ENCODE data around the gene CACNB2. TPM values are rescaled to one million over a fixed set of nuclear protein-coding genes. Genes with fewer than 3 reads are reported as not detected.

Gene CACNB2
- total and polyA plus RNA-seq, 2 experiments from 2014 or later: 4.6 to 5.3 TPM

DNA sequence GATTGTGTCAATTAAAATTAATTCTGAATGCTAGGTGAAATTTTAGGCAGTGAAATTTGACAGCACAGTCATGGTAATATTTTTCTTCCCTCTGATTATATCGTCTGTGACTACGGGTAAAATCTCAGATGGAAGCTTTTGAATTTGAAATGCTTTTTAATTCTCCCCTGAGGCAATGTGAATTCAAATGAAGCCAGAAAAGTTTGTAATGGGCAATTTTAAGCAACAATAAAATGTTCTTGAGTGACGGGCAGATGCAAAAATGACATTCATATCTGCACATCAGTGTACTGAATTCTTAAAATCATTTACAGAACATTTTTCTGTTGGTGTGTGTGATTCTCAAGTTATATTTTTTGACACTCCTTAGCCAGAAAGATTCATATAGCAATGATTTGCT, 376.6 kb downstream of the CACNB2 start:
- no peaks in the 10 kb centered on the region for H3K36me3 ChIP-seq (replicated peaks; ENCODE audit: insufficient read depth, low read depth)
- no peak overlapping the region for H3K4me3 ChIP-seq
- no peaks in the 10 kb centered on the region for H3K27me3 ChIP-seq
- WGBS (ENCODE audit: low lambda C conversion rate, missing lambda C conversion rate): 78% methylated on average over 3 of the region's 3 CpGs
- no peak overlapping the region for H3K27ac ChIP-seq
- TF ChIP-seq EZH2phosphoT487 (IDR thresholded peaks at IDR 0.05; ENCODE audit: low read depth, severe bottlenecking, unreplicated experiment) (no peak), EZH2 (IDR thresholded peaks at IDR 0.05; ENCODE audit: borderline replicate concordance) (no peak), CTCF (IDR thresholded peaks at IDR 0.05; ENCODE audit: poor library complexity) (no peak)
- no peaks in the 10 kb centered on the region for H3K9me3 ChIP-seq (ENCODE audit: low read depth)
- H2AFZ ChIP-seq: no peak overlapping the region
- H4K20me1 ChIP-seq (ENCODE audit: insufficient read depth, poor library complexity, severe bottlenecking): no peaks in the 10 kb centered on the region
- no peak overlapping the region for H3K4me2 ChIP-seq
- no peaks in the 10 kb centered on the region for H3K79me2 ChIP-seq
- no peaks in the 10 kb centered on the region for H3K4me1 ChIP-seq (ENCODE audit: insufficient read depth)
- DNase-seq (ENCODE audit: low spot score): no peak
- no peaks in the 10 kb centered on the region for H3K9me2 ChIP-seq (replicated peaks; ENCODE audit: insufficient read depth)

DNA sequence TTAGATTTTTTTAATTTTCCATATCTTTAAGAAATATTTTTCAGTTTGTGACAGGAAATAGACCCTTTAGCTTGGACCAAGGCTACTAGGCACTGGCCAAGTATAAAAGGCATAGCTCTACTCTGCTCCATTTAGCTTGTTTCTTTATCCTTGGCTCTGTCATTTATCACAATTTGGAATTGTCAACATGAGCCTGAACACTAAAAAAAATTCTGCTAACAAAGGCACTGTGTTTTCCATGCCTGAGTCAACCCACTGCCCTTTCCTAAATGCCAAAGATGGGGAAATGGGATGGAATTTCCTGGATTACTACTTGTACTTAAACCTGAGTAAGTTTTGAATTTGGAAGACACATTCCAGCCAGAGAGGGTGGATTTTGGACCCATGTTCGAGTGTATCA, 382.8 kb downstream of the CACNB2 start:
- Histone ChIP-seq H3K79me2 (no peaks in the 10 kb centered on the region), H3K4me2 (no peak overlapping the region), H3K9me2 (replicated peaks; ENCODE audit: insufficient read depth) (no peaks in the 10 kb centered on the region), H3K4me3 (no peak overlapping the region), H3K4me1 (ENCODE audit: insufficient read depth) (no peaks in the 10 kb centered on the region), H3K27ac (no peak overlapping the region), H4K20me1 (ENCODE audit: insufficient read depth, poor library complexity, severe bottlenecking) (no peaks in the 10 kb centered on the region), H3K36me3 (replicated peaks; ENCODE audit: insufficient read depth, low read depth) (no peaks in the 10 kb centered on the region), H3K27me3 (no peaks in the 10 kb centered on the region), H2AFZ (no peak overlapping the region), H3K9me3 (ENCODE audit: low read depth) (no peaks in the 10 kb centered on the region)
- DNase-seq (ENCODE audit: low spot score): no peak
- WGBS (ENCODE audit: low lambda C conversion rate, missing lambda C conversion rate): 70% methylated on average over 1 of the region's 1 CpG
- TF ChIP-seq EZH2 (IDR thresholded peaks at IDR 0.05; ENCODE audit: borderline replicate concordance) (no peak), CTCF (IDR thresholded peaks at IDR 0.05; ENCODE audit: poor library complexity) (no peak), EZH2phosphoT487 (IDR thresholded peaks at IDR 0.05; ENCODE audit: low read depth, severe bottlenecking, unreplicated experiment) (no peak)

- WGBS (ENCODE audit: low lambda C conversion rate, missing lambda C conversion rate): 76% methylated on average over 2 of the region's 2 CpGs
- H3K27me3 ChIP-seq: no peaks in the 10 kb centered on the region
- no peaks in the 10 kb centered on the region for H3K36me3 ChIP-seq (replicated peaks; ENCODE audit: insufficient read depth, low read depth)
- H2AFZ ChIP-seq: no peak overlapping the region
- no peaks in the 10 kb centered on the region for H3K9me3 ChIP-seq (ENCODE audit: low read depth)
- H3K9me2 ChIP-seq (replicated peaks; ENCODE audit: insufficient read depth): no peaks in the 10 kb centered on the region
- H3K27ac ChIP-seq: no peak overlapping the region
- H3K4me3 ChIP-seq: no peak overlapping the region
- H3K4me2 ChIP-seq: no peak overlapping the region
- no peak for DNase-seq (ENCODE audit: low spot score)
- H3K79me2 ChIP-seq: no peaks in the 10 kb centered on the region
- no peak for TF ChIP-seq EZH2 (IDR thresholded peaks at IDR 0.05; ENCODE audit: borderline replicate concordance)
- no peak for TF ChIP-seq EZH2phosphoT487 (IDR thresholded peaks at IDR 0.05; ENCODE audit: low read depth, severe bottlenecking, unreplicated experiment)
- no peak for TF ChIP-seq CTCF (IDR thresholded peaks at IDR 0.05; ENCODE audit: poor library complexity)
- H4K20me1 ChIP-seq (ENCODE audit: insufficient read depth, poor library complexity, severe bottlenecking): no peaks in the 10 kb centered on the region
- H3K4me1 ChIP-seq (ENCODE audit: insufficient read depth): no peaks in the 10 kb centered on the region
These were observed 383.6 kb downstream of the CACNB2 start for GRCh38 chr10:18523858-18524257.

- TF ChIP-seq CTCF (IDR thresholded peaks at IDR 0.05; ENCODE audit: poor library complexity): no peak
- no peak for TF ChIP-seq EZH2 (IDR thresholded peaks at IDR 0.05; ENCODE audit: borderline replicate concordance)
- no peak for TF ChIP-seq EZH2phosphoT487 (IDR thresholded peaks at IDR 0.05; ENCODE audit: low read depth, severe bottlenecking, unreplicated experiment)
- no peak overlapping the region for H2AFZ ChIP-seq
- H4K20me1 ChIP-seq (ENCODE audit: insufficient read depth, poor library complexity, severe bottlenecking): no peaks in the 10 kb centered on the region
- no peak overlapping the region for H3K27ac ChIP-seq
- H3K4me2 ChIP-seq: no peak overlapping the region
- H3K4me3 ChIP-seq: no peak overlapping the region
- no peaks in the 10 kb centered on the region for H3K79me2 ChIP-seq
- H3K27me3 ChIP-seq: no peaks in the 10 kb centered on the region
- H3K9me2 ChIP-seq (replicated peaks; ENCODE audit: insufficient read depth): no peaks in the 10 kb centered on the region
- H3K36me3 ChIP-seq (replicated peaks; ENCODE audit: insufficient read depth, low read depth): no peaks in the 10 kb centered on the region
- no peaks in the 10 kb centered on the region for H3K9me3 ChIP-seq (ENCODE audit: low read depth)
- WGBS (ENCODE audit: low lambda C conversion rate, missing lambda C conversion rate): 74% methylated on average over 2 of the region's 2 CpGs
- no peak for DNase-seq (ENCODE audit: low spot score)
- H3K4me1 ChIP-seq (ENCODE audit: insufficient read depth): no peaks in the 10 kb centered on the region
These were observed 387.5 kb downstream of the CACNB2 start for GRCh38 chr10:18527687-18528086.

All from hepatocyte (in vitro differentiated cells).